ENCODE measurements around the gene SLC27A1. TPM values are rescaled to one million over a fixed set of nuclear protein-coding genes. Genes with fewer than 3 reads are reported as not detected.

The SLC27A1 gene
- total and polyA plus RNA-seq, 3 donors from 2014 or later, result 25.9 to 105 (median 92.8) TPM

DNA sequence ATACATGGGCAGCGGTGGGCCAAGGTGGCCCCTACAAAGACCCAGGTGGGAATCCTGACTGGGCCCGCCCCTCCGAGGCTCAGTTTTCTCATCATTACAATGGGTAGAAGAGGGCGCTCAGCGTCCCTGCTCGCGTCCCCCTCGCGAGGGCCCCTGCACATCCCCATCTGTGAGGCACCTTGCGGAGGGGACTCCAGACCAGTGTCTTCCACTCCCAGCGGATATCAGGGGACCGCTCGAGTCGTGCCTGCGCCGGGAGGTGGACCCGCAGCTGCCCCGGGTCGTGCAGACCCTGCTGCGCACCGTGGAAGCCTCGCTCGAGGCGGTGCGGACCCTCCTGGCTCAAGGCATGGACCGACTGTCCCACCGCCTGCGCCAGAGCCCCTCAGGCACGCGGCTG lies 69.8 kb downstream of the SLC27A1 start:
- Histone ChIP-seq H3K4me3 (peak overlapping the region; percentile 53 to 63), H3K36me3 (ENCODE audit: low read depth, missing control alignments) (no peaks in the 10 kb centered on the region), H3K4me1 (no peaks in the 10 kb centered on the region), H3K27me3 (no peaks in the 10 kb centered on the region), H3K9me3 (no peaks in the 10 kb centered on the region), H3K27ac (no peak overlapping the region)
- 54 to 64% methylated on average over 15 to 30 of the region's 30 CpGs for WGBS, 2 donors
- no peak for DNase-seq
- TF ChIP-seq POLR2A (IDR thresholded peaks at IDR 0.05), result no peak
- TF ChIP-seq, protein P1, sequence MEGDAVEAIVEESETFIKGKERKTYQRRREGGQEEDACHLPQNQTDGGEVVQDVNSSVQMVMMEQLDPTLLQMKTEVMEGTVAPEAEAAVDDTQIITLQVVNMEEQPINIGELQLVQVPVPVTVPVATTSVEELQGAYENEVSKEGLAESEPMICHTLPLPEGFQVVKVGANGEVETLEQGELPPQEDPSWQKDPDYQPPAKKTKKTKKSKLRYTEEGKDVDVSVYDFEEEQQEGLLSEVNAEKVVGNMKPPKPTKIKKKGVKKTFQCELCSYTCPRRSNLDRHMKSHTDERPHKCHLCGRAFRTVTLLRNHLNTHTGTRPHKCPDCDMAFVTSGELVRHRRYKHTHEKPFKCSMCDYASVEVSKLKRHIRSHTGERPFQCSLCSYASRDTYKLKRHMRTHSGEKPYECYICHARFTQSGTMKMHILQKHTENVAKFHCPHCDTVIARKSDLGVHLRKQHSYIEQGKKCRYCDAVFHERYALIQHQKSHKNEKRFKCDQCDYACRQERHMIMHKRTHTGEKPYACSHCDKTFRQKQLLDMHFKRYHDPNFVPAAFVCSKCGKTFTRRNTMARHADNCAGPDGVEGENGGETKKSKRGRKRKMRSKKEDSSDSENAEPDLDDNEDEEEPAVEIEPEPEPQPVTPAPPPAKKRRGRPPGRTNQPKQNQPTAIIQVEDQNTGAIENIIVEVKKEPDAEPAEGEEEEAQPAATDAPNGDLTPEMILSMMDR (IDR thresholded peaks at IDR 0.05), result no peak
- intact Hi-C loops (cut with DNase I; ENCODE audit: low total_unique reads), result no loop called here

DNA sequence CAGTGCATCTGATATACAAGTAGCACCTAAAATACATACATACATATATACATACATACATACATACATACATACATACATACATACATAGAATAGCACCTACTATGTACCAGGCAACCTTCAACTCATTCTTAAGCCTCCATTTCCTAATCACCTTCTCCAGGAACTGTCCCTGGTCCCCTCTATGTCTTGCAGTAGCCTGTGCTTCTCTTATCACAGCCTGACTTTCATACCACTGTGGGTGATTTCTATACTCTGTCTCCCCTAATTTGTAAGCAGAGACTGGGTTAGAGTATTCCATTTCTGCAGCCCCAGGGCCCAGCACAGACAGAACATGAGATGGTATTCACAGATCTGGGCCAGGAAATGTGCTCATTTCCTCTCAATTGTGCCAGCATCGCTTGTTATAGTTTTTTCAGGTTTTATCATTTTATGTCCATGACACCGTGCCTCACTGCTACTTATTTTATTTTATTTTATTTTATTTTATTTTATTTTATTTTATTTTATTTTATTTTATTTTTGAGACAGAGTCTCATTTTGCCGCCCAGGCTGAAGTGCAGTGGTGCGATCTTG lies 70.9 kb downstream of the SLC27A1 start:
- intact Hi-C loops (cut with DNase I; ENCODE audit: low total_unique reads), result no loop called here
- TF ChIP-seq POLR2A (IDR thresholded peaks at IDR 0.05), result no peak
- TF ChIP-seq, protein P1 (IDR thresholded peaks at IDR 0.05), result no peak
- Histone ChIP-seq H3K4me3 (no peak overlapping the region), H3K27me3 (no peaks in the 10 kb centered on the region), H3K36me3 (ENCODE audit: low read depth, missing control alignments) (no peaks in the 10 kb centered on the region), H3K27ac (no peak overlapping the region), H3K4me1 (no peaks in the 10 kb centered on the region), H3K9me3 (no peaks in the 10 kb centered on the region)
- no peak for DNase-seq
- 82 to 90% methylated on average over 4 of the region's 4 CpGs for WGBS, 2 donors

DNA sequence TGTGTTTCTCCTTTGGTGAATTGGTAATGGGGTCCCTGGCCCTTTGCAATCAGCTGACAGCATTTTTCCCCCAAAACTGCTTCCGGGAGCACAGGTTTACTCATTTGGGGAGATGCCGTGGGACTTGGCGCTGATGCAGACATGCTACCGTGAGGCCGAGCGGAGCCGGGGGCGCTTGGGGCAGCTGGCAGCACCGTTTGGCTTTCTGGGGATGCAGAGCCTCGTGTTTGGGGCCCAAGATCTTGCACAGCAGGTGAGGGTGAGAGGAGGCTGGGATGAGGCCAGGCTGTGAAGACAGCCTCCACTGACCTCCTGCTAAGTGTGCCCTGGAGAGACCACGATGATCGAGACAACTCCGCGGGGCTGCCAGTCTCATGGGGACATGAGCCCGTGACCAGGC lies 71.7 kb downstream of the SLC27A1 start:
- Histone ChIP-seq H3K4me3 (no peak overlapping the region), H3K36me3 (ENCODE audit: low read depth, missing control alignments) (no peaks in the 10 kb centered on the region), H3K27ac (no peak overlapping the region), H3K9me3 (no peaks in the 10 kb centered on the region), H3K27me3 (no peaks in the 10 kb centered on the region), H3K4me1 (no peaks in the 10 kb centered on the region)
- DNase-seq, result no peak
- no peak for TF ChIP-seq POLR2A (IDR thresholded peaks at IDR 0.05)
- TF ChIP-seq, protein P1 (IDR thresholded peaks at IDR 0.05), result no peak
- intact Hi-C loops (cut with DNase I; ENCODE audit: low total_unique reads), result no loop called here
- 74 to 83% methylated on average over 11 to 15 of the region's 15 CpGs for WGBS, 2 donors

DNA sequence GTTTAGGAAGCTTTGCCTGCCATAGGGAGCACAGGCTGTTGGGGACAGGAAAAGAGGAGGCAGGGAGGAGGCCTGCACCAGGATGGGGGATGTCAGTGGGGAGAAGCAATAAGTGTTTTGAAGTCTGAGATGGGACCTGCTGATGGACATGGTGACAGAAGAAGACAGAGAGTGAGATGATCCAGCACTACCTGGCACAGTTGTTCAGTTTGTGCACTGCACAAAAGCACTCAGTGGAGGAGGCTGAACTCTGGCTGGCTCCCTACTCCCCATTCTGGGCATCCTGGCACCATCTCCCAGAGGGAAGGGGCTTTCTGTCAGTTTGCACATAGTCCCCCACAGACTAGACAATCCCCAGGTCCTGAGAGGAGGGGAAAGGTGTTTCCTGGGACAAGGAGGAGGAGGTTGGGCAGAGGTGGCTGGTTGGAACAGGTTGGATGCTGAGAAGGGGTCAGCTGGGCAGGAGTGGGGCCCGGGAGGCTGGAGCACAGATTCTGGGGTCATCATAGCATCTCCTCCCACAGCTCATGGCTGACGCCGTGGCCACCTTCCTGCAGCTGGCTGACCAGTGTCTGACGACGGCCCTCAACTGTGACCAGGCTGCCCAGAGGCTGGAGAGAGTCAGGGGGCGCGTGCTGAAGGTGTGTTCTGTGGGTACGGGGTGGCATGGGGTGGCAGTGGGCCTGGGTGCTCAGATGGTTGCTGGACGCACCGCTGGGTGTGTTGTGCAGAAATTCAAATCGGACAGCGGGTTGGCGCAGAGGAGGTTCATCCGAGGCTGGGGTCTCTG lies 72.7 kb downstream of the SLC27A1 start:
- TF ChIP-seq POLR2A (IDR thresholded peaks at IDR 0.05), result no peak
- TF ChIP-seq, protein P1 (IDR thresholded peaks at IDR 0.05), result no peak
- WGBS, 2 donors, result 80 to 84% methylated on average over 13 to 14 of the region's 14 CpGs
- intact Hi-C loops (cut with DNase I; ENCODE audit: low total_unique reads), result no loop called here

More for the DNA sequence above, 72.7 kb downstream of the SLC27A1 start:
- Histone ChIP-seq H3K36me3 (ENCODE audit: low read depth, missing control alignments) (no peaks in the 10 kb centered on the region), H3K4me3 (no peak overlapping the region), H3K27me3 (no peaks in the 10 kb centered on the region), H3K27ac (no peak overlapping the region), H3K9me3 (no peaks in the 10 kb centered on the region), H3K4me1 (no peaks in the 10 kb centered on the region)
- DNase-seq, result no peak
